Measurements from ENCODE around the gene GP1BB. TPM values are rescaled to one million over a fixed set of nuclear protein-coding genes. Genes with fewer than 3 reads are reported as not detected.
"Not testable (repeated sequence)": the region's sequence is repeated elsewhere in the genome, so short reads cannot be mapped to it uniquely, and the experiment has no call there.

Gene GP1BB
- total RNA-seq, 2 donors from 2014 or later, result not detected

DNA sequence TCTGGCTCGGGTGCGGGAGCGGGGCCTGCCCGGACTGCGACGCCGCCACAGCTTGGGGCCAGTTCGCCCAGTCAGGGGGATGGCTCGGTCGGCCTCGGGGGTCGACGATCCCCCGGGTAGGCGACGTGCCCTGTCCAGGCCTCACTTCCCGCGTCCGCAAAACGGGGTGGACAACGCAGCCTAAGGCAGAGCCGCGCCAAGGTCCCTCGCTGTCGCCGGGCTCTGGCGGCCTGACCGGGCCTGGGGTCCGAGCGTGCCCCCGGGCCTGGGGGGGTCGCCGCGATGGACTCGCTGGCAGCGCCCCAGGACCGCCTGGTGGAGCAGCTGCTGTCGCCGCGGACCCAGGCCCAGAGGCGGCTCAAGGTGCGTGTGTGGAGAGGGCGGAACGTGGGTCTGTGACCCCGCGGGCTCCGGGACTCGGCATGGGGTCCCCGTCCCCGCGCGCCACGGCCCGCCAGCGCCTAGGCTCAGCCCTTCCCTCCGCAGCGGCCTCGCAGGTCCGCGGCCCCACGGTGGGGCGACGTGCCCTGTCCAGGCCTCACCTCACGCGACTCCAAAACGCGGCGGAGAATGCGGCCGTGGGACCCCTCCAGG is 4.8 kb upstream of the GP1BB start:
- Mint-ChIP-seq H3K27ac (no peak overlapping the region), H3K9me3 (no peaks in the 10 kb centered on the region), H3K36me3 (no peaks in the 10 kb centered on the region)
- DNase-seq (ENCODE audit: low spot score in 2 of 2) (no peak), ATAC-seq (no peak)

GRCh38 chr22:19719050-19719482 is 4.3 kb upstream of the GP1BB start:
- Mint-ChIP-seq H3K9me3 (no peaks in the 10 kb centered on the region), H3K27ac (no peak overlapping the region), H3K36me3 (no peaks in the 10 kb centered on the region)
- DNase-seq (ENCODE audit: low spot score in 2 of 2), result no peak
- no peak for ATAC-seq

DNA sequence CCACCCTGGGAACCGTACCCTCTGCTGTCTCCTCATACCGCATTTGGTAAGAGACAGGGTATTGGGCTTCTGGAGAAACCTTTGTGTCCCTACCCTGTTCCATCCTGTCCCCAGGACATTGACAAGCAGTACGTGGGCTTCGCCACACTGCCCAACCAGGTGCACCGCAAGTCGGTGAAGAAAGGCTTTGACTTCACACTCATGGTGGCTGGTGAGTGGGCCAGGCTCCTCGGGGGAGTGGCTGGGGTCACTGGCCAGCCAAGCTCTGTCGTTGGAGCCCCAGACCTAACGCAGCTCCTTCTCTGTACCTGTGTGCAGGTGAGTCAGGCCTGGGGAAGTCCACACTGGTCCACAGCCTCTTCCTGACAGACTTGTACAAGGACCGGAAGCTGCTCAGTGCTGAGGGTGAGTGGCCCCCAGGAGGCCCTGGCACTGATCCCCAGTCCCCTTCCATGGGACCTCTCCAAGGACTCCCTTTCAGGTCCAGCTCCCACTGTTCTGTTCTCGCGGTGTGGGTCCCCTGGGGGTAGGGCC is 3.8 kb upstream of the GP1BB start:
- no peak for ATAC-seq
- H3K36me3 Mint-ChIP-seq, result no peaks in the 10 kb centered on the region
- no peak for DNase-seq (ENCODE audit: low spot score in 2 of 2)
- no peaks in the 10 kb centered on the region for H3K9me3 Mint-ChIP-seq
- H3K27ac Mint-ChIP-seq, result no peak overlapping the region

GRCh38 chr22:19720150-19720827 is 3.0 kb upstream of the GP1BB start:
- no peak for DNase-seq (ENCODE audit: low spot score in 2 of 2)
- Mint-ChIP-seq H3K27ac (no peak overlapping the region), H3K9me3 (no peaks in the 10 kb centered on the region), H3K36me3 (no peaks in the 10 kb centered on the region)
- ATAC-seq, result no peak

GRCh38 chr22:19720999-19721329 is 2.4 kb upstream of the GP1BB start:
- no peak overlapping the region for H3K27ac Mint-ChIP-seq

DNA sequence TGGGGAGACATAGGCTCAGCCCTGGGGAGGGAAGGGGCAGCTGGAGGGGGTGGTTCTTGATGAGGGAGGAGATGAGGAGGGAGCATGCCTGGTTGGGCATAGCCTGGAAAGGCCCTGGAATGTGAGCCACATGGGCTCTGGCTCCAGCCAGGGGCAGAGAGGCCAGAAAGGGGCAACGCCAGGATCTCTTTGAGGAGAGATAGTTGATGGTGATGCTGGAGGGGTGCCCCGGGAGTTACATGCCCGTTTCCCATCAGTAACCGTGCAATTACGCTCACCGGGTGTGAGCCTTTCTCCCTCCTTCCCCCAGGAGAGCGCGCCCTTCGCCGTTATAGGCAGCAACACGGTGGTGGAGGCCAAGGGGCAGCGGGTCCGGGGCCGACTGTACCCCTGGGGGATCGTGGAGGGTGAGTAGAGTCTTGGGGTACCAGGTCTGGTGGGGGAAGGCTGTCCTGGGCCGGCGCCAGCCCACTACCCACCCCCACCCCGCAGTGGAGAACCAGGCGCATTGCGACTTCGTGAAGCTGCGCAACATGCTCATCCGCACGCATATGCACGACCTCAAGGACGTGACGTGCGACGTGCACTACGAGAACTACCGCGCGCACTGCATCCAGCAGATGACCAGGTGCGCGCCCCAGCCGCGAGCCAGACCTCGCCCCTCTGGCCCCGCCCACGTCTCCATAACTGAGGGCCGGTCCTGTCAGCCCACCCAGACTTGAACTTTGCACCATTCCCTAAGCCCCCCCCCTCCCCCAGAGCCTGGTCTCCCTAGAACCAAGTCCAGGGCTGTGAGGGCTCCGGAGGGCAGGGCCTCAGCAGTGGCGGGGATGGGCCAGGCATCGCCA is 1.8 kb upstream of the GP1BB start:
- no peaks in the 10 kb centered on the region for H3K9me3 Mint-ChIP-seq
- no peak overlapping the region for H3K27ac Mint-ChIP-seq
- no peak for ATAC-seq
- no peak for DNase-seq (ENCODE audit: low spot score in 2 of 2)
- H3K36me3 Mint-ChIP-seq, result no peaks in the 10 kb centered on the region

More at GRCh38 chr22:19720999-19721329, 2.4 kb upstream of the GP1BB start:
- DNase-seq (ENCODE audit: low spot score in 2 of 2) (no peak), ATAC-seq (no peak)
- H3K9me3 Mint-ChIP-seq, result no peaks in the 10 kb centered on the region
- no peaks in the 10 kb centered on the region for H3K36me3 Mint-ChIP-seq

DNA sequence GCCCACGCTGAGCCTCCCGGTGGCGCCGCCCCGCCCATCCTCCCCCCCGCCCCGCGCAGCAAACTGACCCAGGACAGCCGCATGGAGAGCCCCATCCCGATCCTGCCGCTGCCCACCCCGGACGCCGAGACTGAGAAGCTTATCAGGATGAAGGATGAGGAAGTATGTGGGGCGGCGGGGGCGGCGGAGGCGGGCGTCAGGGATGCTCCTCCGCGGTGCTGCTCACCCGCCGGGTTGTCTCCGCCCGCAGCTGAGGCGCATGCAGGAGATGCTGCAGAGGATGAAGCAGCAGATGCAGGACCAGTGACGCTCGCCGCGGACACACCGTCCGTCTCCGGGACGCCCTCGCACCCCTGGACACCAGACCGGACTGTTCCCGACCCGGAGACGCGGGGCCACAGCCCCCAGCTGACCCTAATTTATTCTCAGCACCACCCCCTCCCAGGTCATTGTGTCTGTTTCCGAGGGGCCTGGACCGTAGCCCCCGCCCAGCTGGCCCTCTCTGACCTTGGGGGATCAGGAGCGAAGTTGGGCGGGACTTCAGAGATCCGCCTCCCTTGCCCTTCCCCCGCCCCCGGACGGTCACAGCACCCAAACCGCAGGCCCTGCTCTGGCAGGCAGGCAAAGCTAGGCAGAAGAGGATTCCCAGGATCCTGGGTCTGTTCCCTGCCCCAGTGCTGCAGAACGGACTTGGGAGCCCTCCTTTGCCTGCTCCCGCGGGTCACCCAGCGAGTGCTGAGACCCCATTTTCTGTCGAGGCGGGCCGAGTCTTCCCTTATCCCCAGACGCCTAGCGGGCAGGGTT is 959 bp upstream of the GP1BB start:
- DNase-seq (ENCODE audit: low spot score in 2 of 2) (no peak), ATAC-seq (no peak)
- H3K36me3 Mint-ChIP-seq, result no peaks in the 10 kb centered on the region
- no peaks in the 10 kb centered on the region for H3K9me3 Mint-ChIP-seq
- H3K27ac Mint-ChIP-seq, result no peak overlapping the region

- ATAC-seq (peak in 1 of 2 donors; percentile 10), DNase-seq (ENCODE audit: low spot score in 2 of 2) (no peak)
- H3K9me3 Mint-ChIP-seq, result no peaks in the 10 kb centered on the region
- H3K27ac Mint-ChIP-seq, result no peak overlapping the region
- no peaks in the 10 kb centered on the region for H3K36me3 Mint-ChIP-seq
Observed at GRCh38 chr22:19722982-19723231, 432 bp upstream of the GP1BB start.

- Mint-ChIP-seq H3K36me3 (no peaks in the 10 kb centered on the region), H3K9me3 (no peaks in the 10 kb centered on the region), H3K27ac (no peak overlapping the region)
- DNase-seq (ENCODE audit: low spot score in 2 of 2) (peak in 1 of 2 donors; percentile 63), ATAC-seq (peak; percentile 39 to 89)
Observed at GRCh38 chr22:19723983-19724827, 866 bp downstream of the GP1BB start.

DNA sequence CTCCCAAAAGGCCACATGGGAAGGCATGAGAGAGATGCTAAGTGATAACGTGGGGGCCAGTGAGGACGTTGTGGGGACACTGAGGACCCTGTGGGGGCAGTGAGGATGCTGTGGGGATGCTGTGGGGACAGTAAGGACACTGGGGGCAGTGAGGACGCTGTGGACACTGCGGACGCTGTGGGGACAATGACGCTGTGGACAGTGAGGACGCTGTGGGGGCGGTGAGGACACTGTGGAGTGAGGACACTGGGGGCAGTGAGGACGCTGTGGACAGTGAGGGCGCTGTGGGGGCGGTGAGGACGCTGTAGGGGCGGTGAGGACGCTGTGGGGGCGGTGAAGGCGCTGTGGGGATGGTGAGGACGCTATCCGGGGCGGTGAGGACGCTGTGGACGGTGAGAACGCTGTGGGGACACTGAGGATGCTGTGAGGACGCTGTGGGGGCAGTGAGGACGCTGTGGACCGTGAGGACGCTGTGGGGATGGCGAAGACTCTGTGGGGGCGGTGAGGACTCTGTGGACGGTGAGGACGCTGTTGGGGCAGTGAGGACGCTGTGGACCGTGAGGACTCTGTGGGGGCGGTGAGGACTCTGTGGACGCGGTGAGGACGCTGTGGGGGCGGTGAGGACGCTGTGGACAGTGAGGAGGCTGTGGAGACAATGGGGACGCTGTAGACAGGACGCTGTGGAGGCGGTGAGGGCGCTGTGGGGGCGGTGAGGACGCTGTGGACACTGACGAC is 1.8 kb downstream of the GP1BB start:
- peak overlapping the region in 1 of 2 donors; percentile 50 for H3K27ac Mint-ChIP-seq
- no peaks in the 10 kb centered on the region for H3K36me3 Mint-ChIP-seq
- no peak for ATAC-seq
- no peaks in the 10 kb centered on the region for H3K9me3 Mint-ChIP-seq
- DNase-seq (ENCODE audit: low spot score in 2 of 2), result no peak

GRCh38 chr22:19726064-19726788 is 2.9 kb downstream of the GP1BB start:
- H3K36me3 Mint-ChIP-seq; H3K27ac Mint-ChIP-seq; ATAC-seq; H3K9me3 Mint-ChIP-seq; DNase-seq (ENCODE audit: low spot score in 2 of 2): not testable (repeated sequence)

- ATAC-seq, result no peak
- no peaks in the 10 kb centered on the region for H3K9me3 Mint-ChIP-seq
Observed at GRCh38 chr22:19727310-19728150, 4.2 kb downstream of the GP1BB start.

GRCh38 chr22:19728271-19728670 is 4.9 kb downstream of the GP1BB start:
- Mint-ChIP-seq H3K9me3 (no peaks in the 10 kb centered on the region), H3K36me3 (no peaks in the 10 kb centered on the region), H3K27ac (no peak overlapping the region)
- DNase-seq (ENCODE audit: low spot score in 2 of 2) (no peak), ATAC-seq (no peak)

More at GRCh38 chr22:19727310-19728150, 4.2 kb downstream of the GP1BB start:
- DNase-seq (ENCODE audit: low spot score in 2 of 2), result no peak
- no peaks in the 10 kb centered on the region for H3K36me3 Mint-ChIP-seq
- H3K27ac Mint-ChIP-seq, result no peak overlapping the region

DNA sequence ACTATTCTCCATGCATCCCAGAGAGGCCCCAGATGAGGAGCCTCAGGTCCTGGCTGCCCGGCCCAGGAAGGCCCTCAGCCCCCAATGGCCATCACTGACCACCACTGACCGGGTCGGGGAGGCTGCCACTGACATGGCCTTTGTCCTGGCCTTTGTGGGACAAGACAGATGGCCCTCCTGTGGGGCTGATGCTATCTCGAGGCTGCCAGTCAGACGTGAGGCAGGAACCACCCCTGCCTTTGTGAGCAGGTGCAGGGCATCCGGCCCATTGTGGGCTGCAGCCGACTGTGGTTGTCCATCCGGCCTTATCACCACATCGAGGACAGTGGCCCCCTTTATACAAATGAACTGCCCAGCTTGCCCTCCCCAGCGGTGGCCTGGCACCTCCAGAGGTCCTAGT is 5.5 kb downstream of the GP1BB start:
- Mint-ChIP-seq H3K9me3 (no peaks in the 10 kb centered on the region), H3K27ac (no peak overlapping the region), H3K36me3 (no peaks in the 10 kb centered on the region)
- DNase-seq (ENCODE audit: low spot score in 2 of 2), result no peak
- no peak for ATAC-seq
